Keratinocyte (primary cell): ENCODE results near the gene ANO7. TPM values are rescaled to one million over a fixed set of nuclear protein-coding genes. Genes with fewer than 3 reads are reported as not detected.

ENCODE experiments used
- DNase-seq: peaks from one replicate; pipeline ENCODE4 v3.0.0-alpha.2; 2011; ENCODE audit warnings: low read depth, missing footprints, low spot score
- FAIRE-seq: peaks from 2 replicates; lab custom pipeline; 2011; peaks lifted over from hg19 to GRCh38; lab: Jason Lieb, UNC
- H2AFZ ChIP-seq: 2 replicates; pipeline ENCODE4 v1.6.0; 2012; ENCODE audit warnings: low read length, control low read depth, inconsistent platforms; ENCODE audit not compliant: control insufficient read depth
- H3K27ac ChIP-seq: 2 replicates; pipeline ENCODE4 v1.5.1; 2011; ENCODE audit warnings: low read length; ENCODE audit not compliant: control insufficient read depth, insufficient read depth
- H3K27me3 ChIP-seq: 3 replicates; pipeline ENCODE4 v1.6.0; 2011; ENCODE audit warnings: low read length; ENCODE audit not compliant: control insufficient read depth, insufficient read depth; ENCODE audit errors: extremely low read depth
- H3K36me3 ChIP-seq, 2 experiments: 2 replicates in 1 of 2; 3 replicates in 1 of 2; pipeline ENCODE4 v1.5.1; 2011; ENCODE audit warnings: low read length in 2 of 2, mild to moderate bottlenecking in 1 of 2; ENCODE audit not compliant: control insufficient read depth in 2 of 2, insufficient read depth in 2 of 2; ENCODE audit errors: extremely low read depth in 1 of 2
- H3K4me1 ChIP-seq: 3 replicates; pipeline ENCODE4 v1.5.1; 2011; ENCODE audit warnings: low read length; ENCODE audit not compliant: control insufficient read depth, insufficient read depth; ENCODE audit errors: extremely low read depth
- H3K4me2 ChIP-seq: 3 replicates; pipeline ENCODE4 v1.6.0; 2011; ENCODE audit warnings: low read depth, low read length; ENCODE audit not compliant: control insufficient read depth, insufficient read depth; ENCODE audit errors: extremely low read depth
- H3K4me3 ChIP-seq, 3 experiments: fragments of 200-600 bp in 1 of 3; sonication (generic) in 1 of 3; 2 replicates in 2 of 3; 3 replicates in 1 of 3; pipeline ENCODE4 v1.5.1; 2011 to 2016; ENCODE audit warnings: low read length in 3 of 3, mild to moderate bottlenecking in 3 of 3, control low read depth in 2 of 3, inconsistent platforms in 1 of 3, low read depth in 1 of 3, mixed read lengths in 1 of 3, mixed run types in 1 of 3, moderate library complexity in 1 of 3; ENCODE audit not compliant: control insufficient read depth in 2 of 3, insufficient read depth in 2 of 3; ENCODE audit errors: extremely low read depth in 1 of 3
- H3K79me2 ChIP-seq: 2 replicates; pipeline ENCODE4 v1.6.0; 2012; ENCODE audit warnings: low read length; ENCODE audit not compliant: control insufficient read depth, insufficient read depth
- H3K9ac ChIP-seq: 3 replicates; pipeline ENCODE4 v1.6.0; 2011; ENCODE audit warnings: low read length; ENCODE audit not compliant: control insufficient read depth, insufficient read depth; ENCODE audit errors: extremely low read depth
- H3K9me1 ChIP-seq: 3 replicates; pipeline ENCODE4 v1.6.0; 2011; ENCODE audit warnings: low read length; ENCODE audit not compliant: control insufficient read depth, insufficient read depth; ENCODE audit errors: extremely low read depth
- H3K9me3 ChIP-seq: 2 replicates; pipeline ENCODE4 v1.5.1; 2012; ENCODE audit warnings: low read depth, low read length; ENCODE audit not compliant: control insufficient read depth
- H4K20me1 ChIP-seq: 3 replicates; pipeline ENCODE4 v1.6.0; 2011; ENCODE audit warnings: low read length; ENCODE audit not compliant: control insufficient read depth, insufficient read depth; ENCODE audit errors: extremely low read depth
- EZH2 ChIP-seq: IDR thresholded peaks from one replicate; pipeline ENCODE4 v1.6.1; 2012; ENCODE audit warnings: inconsistent platforms, mild to moderate bottlenecking, low read length, moderate library complexity
- dilution Hi-C: fragments of 300-500 bp; cut with MboI; formaldehyde crosslinking; loops from one replicate; pipeline ENCODE4 v1.7.0; 2020; ENCODE audit warnings: low sequenced_read_pairs; ENCODE audit not compliant: extremely low pct_ligation_motif_present
- polyA plus RNA-seq, 5 experiments: library from polyadenylated mRNA; depleted of rRNA in 3 of 5; stranded (reverse) in 3 of 5; stranded (forward) in 1 of 5; unstranded in 1 of 5; fragments of >200 nt; gene quantifications; 1 replicate in 1 of 5; 2 replicates in 3 of 5; 3 replicates in 1 of 5; pipeline versions ENCODE4 v1.2.1 to v1.2.3, GENCODE V29; 2011 to 2012; ENCODE audit warnings: missing spikeins in 2 of 5, low read depth in 1 of 5, low replicate concordance in 1 of 5
- TF ChIP-seq, protein P1 (sequence below), 3 experiments: IDR thresholded peaks in 1 of 3; conservative IDR thresholded peaks in 1 of 3; optimal IDR thresholded peaks in 1 of 3; 2 replicates in 2 of 3; 3 replicates in 1 of 3; pipeline versions ENCODE3 to v1.5.1; 2011; ENCODE audit warnings: low read length in 3 of 3, mild to moderate bottlenecking in 3 of 3, moderate library complexity in 2 of 3, control low read depth in 1 of 3, inconsistent platforms in 1 of 3; ENCODE audit not compliant: insufficient read depth in 2 of 3; ENCODE audit errors: extremely low read depth in 1 of 3

The ANO7 gene
- polyA plus RNA-seq, 1 donor (not counting 4 experiments of a cell fraction or from before 2014, with no cell fraction given): 0.14 TPM

DNA sequence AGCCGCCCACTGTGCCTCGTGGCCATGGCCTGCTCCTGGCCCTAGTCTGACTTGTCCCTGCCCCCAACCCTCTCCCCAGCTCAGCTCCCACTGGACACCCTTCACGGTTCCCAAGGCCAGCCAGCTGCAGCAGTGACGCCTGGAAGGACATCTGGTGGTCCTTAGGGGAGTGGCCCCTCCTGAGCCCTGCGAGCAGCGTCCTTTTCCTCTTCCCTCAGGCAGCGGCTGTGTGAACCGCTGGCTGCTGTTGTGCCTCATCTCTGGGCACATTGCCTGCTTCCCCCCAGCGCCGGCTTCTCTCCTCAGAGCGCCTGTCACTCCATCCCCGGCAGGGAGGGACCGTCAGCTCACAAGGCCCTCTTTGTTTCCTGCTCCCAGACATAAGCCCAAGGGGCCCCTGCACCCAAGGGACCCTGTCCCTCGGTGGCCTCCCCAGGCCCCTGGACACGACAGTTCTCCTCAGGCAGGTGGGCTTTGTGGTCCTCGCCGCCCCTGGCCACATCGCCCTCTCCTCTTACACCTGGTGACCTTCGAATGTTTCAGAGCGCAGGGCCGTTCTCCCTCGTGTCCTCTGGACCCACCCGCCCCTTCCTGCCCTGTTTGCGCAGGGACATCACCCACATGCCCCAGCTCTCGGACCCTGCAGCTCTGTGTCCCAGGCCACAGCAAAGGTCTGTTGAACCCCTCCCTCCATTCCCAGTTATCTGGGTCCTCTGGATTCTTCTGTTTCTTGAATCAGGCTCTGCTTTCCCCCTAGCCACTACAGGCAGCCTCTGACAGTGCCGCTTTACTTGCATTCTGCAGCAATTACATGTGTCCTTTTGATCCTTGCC is 35.8 kb downstream of the ANO7 start:
- Histone ChIP-seq H2AFZ (no peak overlapping the region), H3K27me3 (no peaks in the 10 kb centered on the region), H3K9ac (no peak overlapping the region), H3K4me1 (peaks cover 9% of the 10 kb centered on the region), H3K79me2 (no peaks in the 10 kb centered on the region), H3K27ac (no peak overlapping the region), H3K9me1 (no peaks in the 10 kb centered on the region), H3K4me2 (no peak overlapping the region), H4K20me1 (no peaks in the 10 kb centered on the region), H3K36me3 (peaks cover 16 to 27% of the 10 kb centered on the region in 2 experiments), H3K4me3 (no peak overlapping the region), H3K9me3 (no peaks in the 10 kb centered on the region)
- TF ChIP-seq, protein P1, sequence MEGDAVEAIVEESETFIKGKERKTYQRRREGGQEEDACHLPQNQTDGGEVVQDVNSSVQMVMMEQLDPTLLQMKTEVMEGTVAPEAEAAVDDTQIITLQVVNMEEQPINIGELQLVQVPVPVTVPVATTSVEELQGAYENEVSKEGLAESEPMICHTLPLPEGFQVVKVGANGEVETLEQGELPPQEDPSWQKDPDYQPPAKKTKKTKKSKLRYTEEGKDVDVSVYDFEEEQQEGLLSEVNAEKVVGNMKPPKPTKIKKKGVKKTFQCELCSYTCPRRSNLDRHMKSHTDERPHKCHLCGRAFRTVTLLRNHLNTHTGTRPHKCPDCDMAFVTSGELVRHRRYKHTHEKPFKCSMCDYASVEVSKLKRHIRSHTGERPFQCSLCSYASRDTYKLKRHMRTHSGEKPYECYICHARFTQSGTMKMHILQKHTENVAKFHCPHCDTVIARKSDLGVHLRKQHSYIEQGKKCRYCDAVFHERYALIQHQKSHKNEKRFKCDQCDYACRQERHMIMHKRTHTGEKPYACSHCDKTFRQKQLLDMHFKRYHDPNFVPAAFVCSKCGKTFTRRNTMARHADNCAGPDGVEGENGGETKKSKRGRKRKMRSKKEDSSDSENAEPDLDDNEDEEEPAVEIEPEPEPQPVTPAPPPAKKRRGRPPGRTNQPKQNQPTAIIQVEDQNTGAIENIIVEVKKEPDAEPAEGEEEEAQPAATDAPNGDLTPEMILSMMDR (optimal IDR thresholded peaks at IDR 0.05 in 1 of 3, IDR thresholded peaks at IDR 0.05 in 1 of 3, conservative IDR thresholded peaks at IDR 0.05 in 1 of 3; ENCODE audit: extremely low read depth in 1 of 3, insufficient read depth in 2 of 3, low read length in 3 of 3): no peak
- DNase-seq (no peak), FAIRE-seq (no peak)
- dilution Hi-C loops: no loop called here

DNA sequence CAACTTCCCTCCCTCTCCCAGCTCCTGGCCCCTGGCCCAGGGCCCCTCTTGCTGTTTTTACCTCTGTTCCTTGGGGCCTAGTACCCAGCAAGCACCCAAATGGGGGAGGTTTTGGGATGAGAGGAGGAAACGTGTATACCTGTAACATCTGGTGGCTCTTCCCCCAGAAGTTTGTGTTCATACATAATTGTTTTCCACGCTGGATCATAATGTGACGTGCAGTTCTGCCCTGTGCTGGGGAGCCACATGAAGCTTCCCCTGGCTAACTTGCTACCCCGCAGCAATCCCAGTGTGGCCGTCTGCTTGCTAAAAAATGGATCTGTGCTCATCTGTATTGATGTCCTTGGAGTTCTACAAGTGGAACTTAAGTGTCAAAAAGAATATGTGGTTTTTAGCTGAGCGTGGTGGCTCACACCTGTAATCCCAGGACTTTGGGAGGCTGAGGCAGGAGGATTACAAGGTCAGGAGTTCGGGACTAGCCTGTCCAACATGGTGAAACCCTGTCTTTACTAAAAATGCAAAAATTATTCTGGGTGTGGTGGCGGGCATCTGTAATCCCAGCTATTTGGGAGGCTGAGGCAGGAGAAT is 36.5 kb downstream of the ANO7 start:
- Histone ChIP-seq H3K79me2 (no peaks in the 10 kb centered on the region), H3K4me3 (no peak overlapping the region), H3K27me3 (no peaks in the 10 kb centered on the region), H3K4me1 (peaks cover 9% of the 10 kb centered on the region), H3K4me2 (no peak overlapping the region), H3K9me1 (no peaks in the 10 kb centered on the region), H2AFZ (no peak overlapping the region), H3K27ac (no peak overlapping the region), H3K36me3 (peaks cover 19 to 29% of the 10 kb centered on the region in 2 experiments), H3K9me3 (no peaks in the 10 kb centered on the region), H3K9ac (no peak overlapping the region), H4K20me1 (no peaks in the 10 kb centered on the region)
- dilution Hi-C loops: no loop called here
- FAIRE-seq: no peak
- TF ChIP-seq, protein P1 (optimal IDR thresholded peaks at IDR 0.05 in 1 of 3, IDR thresholded peaks at IDR 0.05 in 1 of 3, conservative IDR thresholded peaks at IDR 0.05 in 1 of 3; ENCODE audit: extremely low read depth in 1 of 3, insufficient read depth in 2 of 3, low read length in 3 of 3): no peak
- TF ChIP-seq EZH2: no peak
- no peak for DNase-seq
